Bronchial epithelial cell (primary cell): ENCODE results near the gene AATK. TPM values are rescaled to one million over a fixed set of nuclear protein-coding genes. Genes with fewer than 3 reads are reported as not detected.

Experiments
- DNase-seq: peaks from one replicate; pipeline ENCODE4 v3.0.0-alpha.2; 2010; ENCODE audit warnings: low read depth
- FAIRE-seq: peaks from 2 replicates; lab custom pipeline; 2011; peaks lifted over from hg19 to GRCh38; lab: Jason Lieb, UNC
- H3K27me3 ChIP-seq: 2 replicates; pipeline ENCODE4 v1.5.1; 2011; ENCODE audit warnings: low read length; ENCODE audit not compliant: control insufficient read depth, insufficient read depth
- H3K36me3 ChIP-seq: 2 replicates; pipeline ENCODE4 v1.5.1; 2011; ENCODE audit warnings: low read length; ENCODE audit not compliant: control insufficient read depth, insufficient read depth
- H3K4me3 ChIP-seq: 2 replicates; pipeline ENCODE4 v1.5.1; 2011; ENCODE audit warnings: mild to moderate bottlenecking, low read depth, low read length, control low read depth
- total RNA-seq: library from RNA; depleted of rRNA; stranded (reverse); fragments of >200 nt; gene quantifications from 2 replicates; pipeline ENCODE4 v1.2.1, GENCODE V29; 2014
- TF ChIP-seq, protein P1 (sequence below): IDR thresholded peaks from 2 replicates; pipeline ENCODE4 v1.5.1; 2011; ENCODE audit warnings: mild to moderate bottlenecking, moderate library complexity, low read length, control low read depth, inconsistent platforms; ENCODE audit not compliant: insufficient read depth, severe bottlenecking

Gene AATK
- total RNA-seq, 1 donor from 2014 or later: 0.79 TPM

DNA sequence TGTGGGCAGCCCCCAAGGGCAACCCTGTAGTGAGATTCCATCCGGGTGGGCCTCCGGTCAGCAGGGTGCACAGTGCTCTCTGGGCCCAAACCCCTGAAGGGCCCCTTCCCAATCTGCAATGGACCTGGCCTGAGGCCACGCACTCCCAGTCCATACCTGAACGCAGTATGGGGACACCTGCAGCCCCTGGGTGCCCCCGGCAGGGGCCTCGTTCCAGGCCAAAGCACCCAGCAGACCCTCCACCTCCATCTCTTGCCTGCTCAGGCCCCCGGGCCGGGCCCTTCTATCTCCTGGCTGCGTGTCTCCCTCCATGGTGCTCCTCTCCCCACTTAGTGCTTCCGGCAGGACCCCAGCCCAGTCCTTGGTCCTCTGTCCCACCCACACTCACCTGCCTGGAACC is 17.3 kb upstream of the AATK start:
- Histone ChIP-seq H3K27me3 (peaks cover 1% of the 10 kb centered on the region), H3K36me3 (no peaks in the 10 kb centered on the region), H3K4me3 (no peak overlapping the region)
- no peak for DNase-seq
- TF ChIP-seq, protein P1, sequence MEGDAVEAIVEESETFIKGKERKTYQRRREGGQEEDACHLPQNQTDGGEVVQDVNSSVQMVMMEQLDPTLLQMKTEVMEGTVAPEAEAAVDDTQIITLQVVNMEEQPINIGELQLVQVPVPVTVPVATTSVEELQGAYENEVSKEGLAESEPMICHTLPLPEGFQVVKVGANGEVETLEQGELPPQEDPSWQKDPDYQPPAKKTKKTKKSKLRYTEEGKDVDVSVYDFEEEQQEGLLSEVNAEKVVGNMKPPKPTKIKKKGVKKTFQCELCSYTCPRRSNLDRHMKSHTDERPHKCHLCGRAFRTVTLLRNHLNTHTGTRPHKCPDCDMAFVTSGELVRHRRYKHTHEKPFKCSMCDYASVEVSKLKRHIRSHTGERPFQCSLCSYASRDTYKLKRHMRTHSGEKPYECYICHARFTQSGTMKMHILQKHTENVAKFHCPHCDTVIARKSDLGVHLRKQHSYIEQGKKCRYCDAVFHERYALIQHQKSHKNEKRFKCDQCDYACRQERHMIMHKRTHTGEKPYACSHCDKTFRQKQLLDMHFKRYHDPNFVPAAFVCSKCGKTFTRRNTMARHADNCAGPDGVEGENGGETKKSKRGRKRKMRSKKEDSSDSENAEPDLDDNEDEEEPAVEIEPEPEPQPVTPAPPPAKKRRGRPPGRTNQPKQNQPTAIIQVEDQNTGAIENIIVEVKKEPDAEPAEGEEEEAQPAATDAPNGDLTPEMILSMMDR: no peak
- no peak for FAIRE-seq

DNA sequence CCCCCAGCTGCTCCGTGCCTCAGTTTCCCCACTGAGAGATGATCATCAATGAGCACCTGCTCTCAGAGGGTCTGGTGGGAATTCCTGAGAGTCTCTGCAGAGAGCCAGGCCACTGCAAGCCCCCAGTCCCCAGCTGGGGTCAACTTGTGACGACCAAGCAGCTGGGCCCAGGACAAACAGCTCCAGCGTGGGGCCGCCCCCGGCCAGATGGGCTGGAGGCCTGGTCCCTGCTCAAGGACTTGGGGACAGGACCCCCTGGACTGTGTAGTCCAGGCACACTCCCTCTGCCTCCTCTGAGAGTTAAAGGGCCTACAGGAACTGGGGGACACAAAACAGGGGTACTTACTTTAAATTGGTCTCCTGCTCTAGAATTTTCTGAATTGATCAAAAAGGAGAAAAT is 16.6 kb upstream of the AATK start:
- H3K27me3 ChIP-seq: peaks cover 1% of the 10 kb centered on the region
- H3K4me3 ChIP-seq: no peak overlapping the region
- FAIRE-seq: no peak
- DNase-seq: no peak
- TF ChIP-seq, protein P1: no peak
- H3K36me3 ChIP-seq: no peaks in the 10 kb centered on the region

DNA sequence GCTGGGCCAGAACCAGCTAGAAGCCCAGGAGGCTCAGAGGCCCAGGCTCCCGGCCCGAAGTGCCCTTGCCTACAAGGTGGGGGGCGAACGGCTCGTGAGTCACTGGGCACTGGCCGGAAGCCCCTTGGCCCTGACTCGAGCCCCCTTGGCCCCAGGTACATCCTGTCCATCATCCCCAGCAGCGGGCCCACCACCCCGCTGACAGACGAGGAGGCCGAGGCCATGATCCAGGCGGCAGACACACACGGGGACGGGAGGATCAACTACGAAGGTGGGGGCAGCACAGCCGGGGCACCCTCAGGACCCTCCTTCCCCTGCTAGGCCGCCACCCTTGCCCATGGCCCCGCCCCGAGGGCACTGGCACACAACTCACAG is 15.8 kb upstream of the AATK start:
- Histone ChIP-seq H3K36me3 (no peaks in the 10 kb centered on the region), H3K27me3 (peaks cover 1% of the 10 kb centered on the region), H3K4me3 (no peak overlapping the region)
- DNase-seq (no peak), FAIRE-seq (no peak)
- TF ChIP-seq, protein P1: no peak

DNA sequence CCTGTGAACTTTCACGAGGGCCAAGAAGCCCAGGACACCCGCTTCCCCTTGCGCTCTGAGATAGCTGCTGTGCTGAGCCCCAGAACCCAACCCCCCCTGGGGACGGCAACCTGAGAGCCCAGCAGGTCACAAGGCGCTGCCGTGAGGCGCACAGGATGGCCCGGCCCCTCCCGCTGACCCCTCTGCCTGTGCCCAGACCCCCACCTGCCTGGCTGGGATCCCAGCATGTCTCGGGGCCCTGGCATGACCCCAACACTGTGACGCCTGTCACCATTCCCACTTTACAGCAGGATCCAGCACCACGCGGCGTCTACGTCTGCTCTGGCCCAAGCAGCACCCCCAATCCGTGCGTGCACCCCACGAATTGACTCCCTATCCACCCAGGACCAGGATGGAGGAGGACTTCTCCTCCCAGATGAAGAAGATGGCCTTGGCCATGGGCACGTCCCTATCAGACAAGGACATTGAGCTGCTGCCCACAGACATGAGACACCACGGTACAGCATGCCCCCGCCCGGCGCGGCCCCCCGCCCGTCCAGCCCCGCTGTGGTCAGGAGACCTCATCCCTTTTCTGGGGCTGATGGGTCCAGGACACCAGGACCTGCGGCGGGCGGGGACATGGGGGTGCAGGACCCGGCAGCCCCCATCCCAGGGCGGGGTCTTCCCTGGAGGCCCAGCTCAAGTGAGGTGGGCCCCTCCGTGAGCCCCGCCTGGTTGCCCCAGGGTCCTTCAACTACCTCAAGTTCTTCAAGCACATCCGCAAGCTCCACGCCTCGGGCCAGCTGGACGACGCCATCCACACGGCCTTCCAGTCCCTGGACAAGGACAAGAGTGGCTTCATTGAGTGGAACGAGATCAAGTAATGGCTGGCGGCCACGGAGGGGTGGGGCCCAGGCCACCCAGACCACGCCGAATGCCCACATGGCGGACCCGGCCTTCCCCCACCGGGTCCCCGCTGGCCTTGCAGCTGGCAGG is 15.1 kb upstream of the AATK start:
- DNase-seq (no peak), FAIRE-seq (no peak)
- no peaks in the 10 kb centered on the region for H3K36me3 ChIP-seq
- TF ChIP-seq, protein P1: no peak
- peaks cover 1% of the 10 kb centered on the region for H3K27me3 ChIP-seq
- no peak overlapping the region for H3K4me3 ChIP-seq

DNA sequence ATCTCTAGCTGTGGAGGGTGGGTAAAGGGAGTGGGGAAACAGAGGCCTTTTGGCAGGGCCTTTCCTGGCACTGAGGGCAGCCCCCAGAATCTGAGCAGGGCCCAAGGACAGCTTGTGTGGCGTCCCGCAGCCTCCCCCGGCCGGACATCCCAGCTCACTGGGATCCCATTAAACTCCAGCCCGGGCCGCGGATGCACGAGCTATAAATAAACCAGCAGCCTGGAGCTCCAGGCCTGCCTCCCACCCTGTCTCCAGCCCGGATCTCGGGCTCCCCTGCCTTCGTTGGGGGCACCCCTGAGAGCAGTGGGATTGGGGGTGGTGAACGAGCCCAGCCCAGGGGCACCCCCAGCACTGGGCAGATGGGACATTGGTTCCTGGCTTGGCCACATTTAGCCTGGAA is 13.8 kb upstream of the AATK start:
- Histone ChIP-seq H3K4me3 (no peak overlapping the region), H3K27me3 (peaks cover 1% of the 10 kb centered on the region), H3K36me3 (no peaks in the 10 kb centered on the region)
- DNase-seq (no peak), FAIRE-seq (no peak)
- TF ChIP-seq, protein P1: no peak

DNA sequence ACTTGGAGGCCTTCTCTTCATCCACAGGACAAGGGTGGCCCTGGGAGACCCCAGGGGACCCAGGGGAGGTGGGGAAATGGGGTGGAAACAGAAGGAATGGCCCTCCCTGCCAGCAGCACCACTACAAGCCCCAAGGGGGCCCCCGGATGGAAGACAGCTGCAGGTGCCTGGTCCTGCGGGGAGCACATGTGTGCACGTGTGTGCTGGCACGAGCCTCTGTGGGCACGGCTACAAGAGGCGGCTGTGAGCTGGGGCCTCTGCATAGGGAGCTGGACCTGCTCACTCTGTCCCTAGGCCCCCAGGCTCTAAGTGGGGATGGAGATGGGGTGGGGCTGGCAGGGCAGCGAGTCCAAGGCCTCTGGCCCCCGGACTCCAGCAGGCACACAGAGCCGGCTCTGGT is 13.2 kb upstream of the AATK start:
- DNase-seq (no peak), FAIRE-seq (no peak)
- TF ChIP-seq, protein P1: no peak
- Histone ChIP-seq H3K27me3 (peaks cover 1% of the 10 kb centered on the region), H3K36me3 (no peaks in the 10 kb centered on the region), H3K4me3 (no peak overlapping the region)
